CD4-positive, alpha-beta T cell (primary cell): ENCODE measurements around the gene NHS. TPM values are rescaled to one million over a fixed set of nuclear protein-coding genes. Genes with fewer than 3 reads are reported as not detected.

ENCODE experiments used
- ATAC-seq: fragments of 200-7000 bp; cut with Tn5 transposase; one replicate; pipeline ENCODE4 v1.10.0; 2022; ENCODE audit warnings: mild to moderate bottlenecking; ENCODE audit not compliant: poor library complexity
- CTCF ChIA-PET: fragments of 350-600 bp; sonication (Branson Sonifier 250); formaldehyde crosslinking; loops from one replicate; lab custom pipeline; 2021; ENCODE audit warnings: antibody characterized with exemption, inconsistent platforms; lab: Charles Lee
- POLR2A ChIA-PET: fragments of 350-600 bp; sonication (Branson Sonifier 250); formaldehyde crosslinking; loops from one replicate; lab custom pipeline; 2021; ENCODE audit warnings: antibody characterized with exemption, inconsistent platforms; lab: Charles Lee
- DNase-seq, 14 experiments: peaks; one replicate each; pipeline ENCODE4 v3.0.0-alpha.2; 2013 to 2020; ENCODE audit warnings: mixed read lengths in 2 of 14
- H3K27ac ChIP-seq, 2 donors: one replicate each; pipeline versions ENCODE4 v1.5.1 to v1.7.0; 2013; ENCODE audit warnings: low read length in 2 of 2, low read depth in 1 of 2, mild to moderate bottlenecking in 1 of 2
- H3K27me3 ChIP-seq, 2 experiments: 1 replicate in 1 of 2; 2 replicates in 1 of 2; pipeline versions ENCODE4 v1.6.1 to v1.7.0; 2013; ENCODE audit warnings: low read length in 2 of 2, control low read depth in 1 of 2, mild to moderate bottlenecking in 1 of 2, moderate library complexity in 1 of 2; ENCODE audit not compliant: insufficient read depth in 2 of 2, control insufficient read depth in 1 of 2
- H3K36me3 ChIP-seq: one replicate; pipeline ENCODE4 v1.6.1; 2013; ENCODE audit warnings: low read length, control low read depth; ENCODE audit not compliant: insufficient read depth
- H3K4me1 ChIP-seq: one replicate; pipeline ENCODE4 v1.6.1; 2013; ENCODE audit warnings: low read length, control low read depth; ENCODE audit not compliant: insufficient read depth
- H3K4me3 ChIP-seq: one replicate; pipeline ENCODE4 v1.5.1; 2013; ENCODE audit warnings: mild to moderate bottlenecking, low read length, moderate library complexity
- H3K9me3 ChIP-seq, 2 experiments: 1 replicate in 1 of 2; 2 replicates in 1 of 2; pipeline versions ENCODE4 v1.6.1 to v1.7.0; 2013; ENCODE audit warnings: low read length in 2 of 2, mild to moderate bottlenecking in 2 of 2, control low read depth in 1 of 2, moderate library complexity in 1 of 2; ENCODE audit not compliant: control insufficient read depth in 1 of 2, insufficient read depth in 1 of 2
- H3K27ac Mint-ChIP-seq: one replicate; pipeline ENCODE4 v1.8.0; 2020; ENCODE audit warnings: mixed read lengths
- H3K27me3 Mint-ChIP-seq: one replicate; pipeline ENCODE4 v1.8.0; 2021; ENCODE audit warnings: mixed read lengths
- H3K36me3 Mint-ChIP-seq: one replicate; pipeline ENCODE4 v1.8.0; 2021; ENCODE audit warnings: low read depth, mixed read lengths
- H3K4me1 Mint-ChIP-seq: one replicate; pipeline ENCODE4 v1.8.0; 2021; ENCODE audit warnings: low read depth, mixed read lengths
- H3K4me3 Mint-ChIP-seq: one replicate; pipeline ENCODE4 v1.8.0; 2020; ENCODE audit warnings: mild to moderate bottlenecking, mixed read lengths
- H3K9me3 Mint-ChIP-seq: one replicate; pipeline ENCODE4 v1.8.0; 2020; ENCODE audit warnings: mixed read lengths
- intact Hi-C, 2 experiments: fragments of 100-400 bp; cut with DNase I in 1 of 2; cut with micrococcal nuclease in 1 of 2; formaldehyde crosslinking; loops; one replicate each; pipeline versions ENCODE4 v1.15.1 to v1.9.0; 2023 to 2025; cut with DNase I, micrococcal nuclease
- total RNA-seq, 174 experiments: library from RNA in 2 of 174; stranded (reverse) in 2 of 174; gene quantifications; one replicate each; pipeline ENCODE4 v1.2.3 and lab custom pipeline; 2021 to 2026
- TF ChIP-seq, protein P1 (sequence below): fragments of 200-600 bp; IDR thresholded peaks from one replicate; pipeline ENCODE4 v1.8.0; 2022; ENCODE audit warnings: antibody characterized with exemption, mild to moderate bottlenecking

The NHS gene
- total RNA-seq, 2 experiments from 2014 or later: 0.36 to 0.53 TPM

DNA sequence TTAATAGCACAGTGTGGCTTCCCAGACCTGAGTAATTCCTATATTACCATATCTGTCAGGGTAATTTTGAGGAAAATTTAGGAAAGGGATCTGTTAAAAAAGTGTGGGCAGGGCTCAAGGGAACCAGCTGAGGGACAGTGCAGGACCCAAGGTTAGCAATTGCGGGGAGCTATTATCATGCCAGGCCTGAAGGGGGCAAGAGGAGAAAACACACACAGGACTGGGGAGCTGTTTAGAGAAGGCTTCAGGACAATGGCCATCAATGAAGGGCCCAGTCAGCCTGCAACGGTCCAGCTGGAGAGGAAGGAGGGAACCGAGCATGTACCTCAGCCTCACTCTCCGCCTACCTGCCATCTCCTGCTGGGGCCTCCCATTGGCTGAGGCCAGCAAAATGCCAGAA lies 19.0 kb upstream of the NHS start:
- POLR2A ChIA-PET: no interaction called here

DNA sequence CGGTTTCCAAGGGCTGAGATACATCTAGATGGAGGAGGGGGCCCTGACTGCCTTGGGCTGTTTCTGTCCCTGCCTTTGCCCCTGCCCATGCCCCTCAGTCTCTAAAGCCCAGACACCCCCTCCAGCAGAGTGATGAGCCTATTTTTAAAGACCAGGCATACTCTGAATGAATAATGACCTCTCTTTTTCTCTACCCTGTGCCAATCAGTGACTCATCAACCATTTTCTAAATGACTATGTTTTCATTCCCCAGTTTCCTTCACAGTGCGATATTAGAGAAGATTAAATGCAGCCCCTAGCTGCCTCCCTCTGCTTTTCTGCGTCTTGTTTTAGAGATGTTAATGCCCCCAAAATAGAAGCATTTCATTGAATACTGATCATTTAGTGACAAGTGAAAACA lies 15.5 kb upstream of the NHS start:
- DNase-seq: no peak
- H3K4me3 Mint-ChIP-seq: no peak overlapping the region
- TF ChIP-seq, protein P1, sequence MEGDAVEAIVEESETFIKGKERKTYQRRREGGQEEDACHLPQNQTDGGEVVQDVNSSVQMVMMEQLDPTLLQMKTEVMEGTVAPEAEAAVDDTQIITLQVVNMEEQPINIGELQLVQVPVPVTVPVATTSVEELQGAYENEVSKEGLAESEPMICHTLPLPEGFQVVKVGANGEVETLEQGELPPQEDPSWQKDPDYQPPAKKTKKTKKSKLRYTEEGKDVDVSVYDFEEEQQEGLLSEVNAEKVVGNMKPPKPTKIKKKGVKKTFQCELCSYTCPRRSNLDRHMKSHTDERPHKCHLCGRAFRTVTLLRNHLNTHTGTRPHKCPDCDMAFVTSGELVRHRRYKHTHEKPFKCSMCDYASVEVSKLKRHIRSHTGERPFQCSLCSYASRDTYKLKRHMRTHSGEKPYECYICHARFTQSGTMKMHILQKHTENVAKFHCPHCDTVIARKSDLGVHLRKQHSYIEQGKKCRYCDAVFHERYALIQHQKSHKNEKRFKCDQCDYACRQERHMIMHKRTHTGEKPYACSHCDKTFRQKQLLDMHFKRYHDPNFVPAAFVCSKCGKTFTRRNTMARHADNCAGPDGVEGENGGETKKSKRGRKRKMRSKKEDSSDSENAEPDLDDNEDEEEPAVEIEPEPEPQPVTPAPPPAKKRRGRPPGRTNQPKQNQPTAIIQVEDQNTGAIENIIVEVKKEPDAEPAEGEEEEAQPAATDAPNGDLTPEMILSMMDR: no peak
- Histone ChIP-seq H3K4me3 (no peak overlapping the region), H3K27me3 (no peaks in the 10 kb centered on the region), H3K36me3 (no peaks in the 10 kb centered on the region), H3K27ac (no peak overlapping the region), H3K4me1 (no peaks in the 10 kb centered on the region), H3K9me3 (no peaks in the 10 kb centered on the region)
- no peaks in the 10 kb centered on the region for H3K27me3 Mint-ChIP-seq
- no peaks in the 10 kb centered on the region for H3K9me3 Mint-ChIP-seq
- intact Hi-C loops: no loop called here
- H3K4me1 Mint-ChIP-seq: no peaks in the 10 kb centered on the region
- H3K27ac Mint-ChIP-seq: no peak overlapping the region
- POLR2A ChIA-PET: no interaction called here
- CTCF ChIA-PET: no interaction called here
- ATAC-seq: no peak
- H3K36me3 Mint-ChIP-seq: no peaks in the 10 kb centered on the region

More for the DNA sequence above, 19.0 kb upstream of the NHS start:
- Histone ChIP-seq H3K9me3 (no peaks in the 10 kb centered on the region), H3K27me3 (no peaks in the 10 kb centered on the region), H3K4me3 (no peak overlapping the region), H3K4me1 (no peaks in the 10 kb centered on the region), H3K36me3 (no peaks in the 10 kb centered on the region), H3K27ac (no peak overlapping the region)
- no peaks in the 10 kb centered on the region for H3K27me3 Mint-ChIP-seq
- CTCF ChIA-PET: no interaction called here
- intact Hi-C loops: no loop called here
- no peaks in the 10 kb centered on the region for H3K4me1 Mint-ChIP-seq
- no peak overlapping the region for H3K27ac Mint-ChIP-seq
- peaks cover 3% of the 10 kb centered on the region for H3K9me3 Mint-ChIP-seq
- H3K4me3 Mint-ChIP-seq: no peak overlapping the region
- H3K36me3 Mint-ChIP-seq: no peaks in the 10 kb centered on the region
- DNase-seq: no peak
- TF ChIP-seq, protein P1: no peak
- ATAC-seq: no peak

DNA sequence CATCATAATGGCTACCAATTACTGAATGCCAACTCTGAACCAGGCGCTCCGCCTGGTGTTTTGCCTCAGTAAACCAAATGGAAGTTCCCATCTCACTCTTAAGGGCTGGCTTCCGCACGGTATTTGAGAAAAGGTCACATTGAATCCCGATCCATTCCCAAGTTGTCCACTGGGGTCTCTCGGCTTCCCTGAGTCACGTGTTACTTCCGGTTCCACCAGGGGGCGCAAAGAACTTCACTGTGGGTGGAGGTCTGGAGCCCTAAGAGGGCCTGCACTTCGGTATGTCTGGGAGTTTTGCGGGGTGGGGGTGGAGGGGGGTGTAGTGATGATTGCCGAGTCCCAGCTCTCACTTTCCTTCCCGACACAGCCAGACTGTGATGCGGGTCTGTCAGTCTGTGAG lies 13.4 kb upstream of the NHS start:
- Histone ChIP-seq H3K27me3 (no peaks in the 10 kb centered on the region), H3K27ac (no peak overlapping the region), H3K9me3 (no peaks in the 10 kb centered on the region), H3K4me3 (no peak overlapping the region), H3K36me3 (no peaks in the 10 kb centered on the region), H3K4me1 (no peaks in the 10 kb centered on the region)
- ATAC-seq: no peak
- Mint-ChIP-seq H3K4me1 (no peaks in the 10 kb centered on the region), H3K27me3 (peaks cover 4% of the 10 kb centered on the region), H3K9me3 (no peaks in the 10 kb centered on the region), H3K27ac (no peak overlapping the region), H3K36me3 (no peaks in the 10 kb centered on the region), H3K4me3 (no peak overlapping the region)
- CTCF ChIA-PET: no interaction called here
- TF ChIP-seq, protein P1: no peak
- POLR2A ChIA-PET: interaction anchor here (0.6 kb wide), 1 partner anchor 935 kb away, joined by 5 read pairs; no protein-coding TSS in a partner anchor
- DNase-seq: no peak
- intact Hi-C loops: no loop called here
